AG04450 (cell line): Measurements from ENCODE around the gene LFNG. TPM values are rescaled to one million over a fixed set of nuclear protein-coding genes. Genes with fewer than 3 reads are reported as not detected.
"Not testable (repeated sequence)": the region's sequence is repeated elsewhere in the genome, so short reads cannot be mapped to it uniquely, and the experiment has no call there.

Experiments used
- CTCF ChIA-PET: fragments of 300-600, 350-600 bp; formaldehyde crosslinking; extraction: SDS; loops from one replicate; lab custom pipeline; 2022; ENCODE audit warnings: antibody characterized with exemption, inconsistent platforms; lab: Charles Lee
- POLR2A ChIA-PET: fragments of 350-600 bp; formaldehyde crosslinking; extraction: SDS; loops from one replicate; lab custom pipeline; 2021; ENCODE audit warnings: antibody characterized with exemption, inconsistent platforms; lab: Yijun Ruan, JAX
- DNase-seq: peaks from one replicate; pipeline ENCODE4 v3.0.0-alpha.2; 2011; ENCODE audit warnings: low read depth, low spot score
- H3K27ac ChIP-seq: one replicate; pipeline ENCODE4 v1.5.1; 2012; ENCODE audit warnings: low read depth, low read length, control low read depth
- H3K27me3 ChIP-seq: one replicate; pipeline ENCODE4 v1.6.0; 2012; ENCODE audit warnings: low read length; ENCODE audit not compliant: control insufficient read depth, insufficient read depth
- H3K4me3 ChIP-seq: 2 replicates; pipeline ENCODE4 v1.5.1; 2011; ENCODE audit warnings: mild to moderate bottlenecking, low read depth, low read length, control low read depth
- H3K9me3 ChIP-seq: 2 replicates; pipeline ENCODE4 v1.5.1; 2012; ENCODE audit warnings: low read length; ENCODE audit not compliant: control insufficient read depth, insufficient read depth
- polyA plus RNA-seq: library from polyadenylated mRNA; depleted of rRNA; stranded (reverse); fragments of >200 nt; gene quantifications from 2 replicates; pipeline ENCODE4 v1.2.3, GENCODE V29; 2011
- TF ChIP-seq, protein P1 (sequence below): IDR thresholded peaks from 2 replicates; pipeline ENCODE4 v1.5.1; 2011; ENCODE audit warnings: low read depth, low read length, control low read depth, inconsistent platforms

LFNG gene
- polyA plus RNA-seq, 1 experiment, result 1.6 TPM

- H3K27ac ChIP-seq, POLR2A ChIA-PET, H3K9me3 ChIP-seq, CTCF ChIA-PET, H3K27me3 ChIP-seq, H3K4me3 ChIP-seq, DNase-seq: not testable (repeated sequence)
Measured at GRCh38 chr7:2532199-2532772, 12.7 kb downstream of the LFNG start.

GRCh38 chr7:2532816-2533215 lies 13.2 kb downstream of the LFNG start:
- CTCF ChIA-PET, DNase-seq, POLR2A ChIA-PET, H3K4me3 ChIP-seq, H3K27ac ChIP-seq, H3K9me3 ChIP-seq, H3K27me3 ChIP-seq: not testable (repeated sequence)

DNA sequence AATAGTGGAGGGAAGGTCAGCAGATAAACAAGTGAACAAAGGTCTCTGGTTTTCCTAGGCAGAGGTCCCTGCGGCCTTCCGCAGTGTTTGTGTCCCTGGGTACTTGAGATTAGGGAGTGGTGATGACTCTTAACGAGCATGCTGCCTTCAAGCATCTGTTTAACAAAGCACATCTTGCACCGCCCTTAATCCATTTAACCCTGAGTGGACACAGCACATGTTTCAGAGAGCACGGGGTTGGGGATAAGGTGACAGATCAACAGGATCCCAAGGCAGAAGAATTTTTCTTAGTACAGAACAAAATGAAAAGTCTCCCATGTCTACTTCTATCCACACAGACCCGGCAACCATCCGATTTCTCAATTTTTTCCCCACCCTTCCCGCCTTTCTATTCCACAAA lies 14.0 kb downstream of the LFNG start:
- POLR2A ChIA-PET, H3K4me3 ChIP-seq, H3K9me3 ChIP-seq, H3K27me3 ChIP-seq, DNase-seq, CTCF ChIA-PET, H3K27ac ChIP-seq: not testable (repeated sequence)

DNA sequence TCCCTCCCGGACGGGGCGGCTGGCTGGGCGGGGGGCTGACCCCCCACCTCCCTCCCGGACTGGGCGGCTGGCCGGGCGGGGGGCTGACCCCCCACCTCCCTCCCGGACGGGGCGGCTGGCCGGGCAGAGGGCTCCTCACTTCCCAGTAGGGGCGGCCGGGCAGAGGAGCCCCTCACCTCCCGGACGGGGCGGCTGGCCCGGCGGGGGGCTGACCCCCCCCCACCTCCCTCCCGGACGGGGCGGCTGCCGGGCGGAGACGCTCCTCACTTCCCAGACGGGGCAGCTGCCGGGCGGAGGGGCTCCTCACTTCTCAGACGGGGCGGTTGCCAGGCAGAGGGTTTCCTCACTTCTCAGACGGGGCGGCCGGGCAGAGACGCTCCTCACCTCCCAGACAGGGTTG lies 14.6 kb downstream of the LFNG start:
- H3K27me3 ChIP-seq, DNase-seq, H3K4me3 ChIP-seq, CTCF ChIA-PET, H3K27ac ChIP-seq, POLR2A ChIA-PET, H3K9me3 ChIP-seq: not testable (repeated sequence)

DNA sequence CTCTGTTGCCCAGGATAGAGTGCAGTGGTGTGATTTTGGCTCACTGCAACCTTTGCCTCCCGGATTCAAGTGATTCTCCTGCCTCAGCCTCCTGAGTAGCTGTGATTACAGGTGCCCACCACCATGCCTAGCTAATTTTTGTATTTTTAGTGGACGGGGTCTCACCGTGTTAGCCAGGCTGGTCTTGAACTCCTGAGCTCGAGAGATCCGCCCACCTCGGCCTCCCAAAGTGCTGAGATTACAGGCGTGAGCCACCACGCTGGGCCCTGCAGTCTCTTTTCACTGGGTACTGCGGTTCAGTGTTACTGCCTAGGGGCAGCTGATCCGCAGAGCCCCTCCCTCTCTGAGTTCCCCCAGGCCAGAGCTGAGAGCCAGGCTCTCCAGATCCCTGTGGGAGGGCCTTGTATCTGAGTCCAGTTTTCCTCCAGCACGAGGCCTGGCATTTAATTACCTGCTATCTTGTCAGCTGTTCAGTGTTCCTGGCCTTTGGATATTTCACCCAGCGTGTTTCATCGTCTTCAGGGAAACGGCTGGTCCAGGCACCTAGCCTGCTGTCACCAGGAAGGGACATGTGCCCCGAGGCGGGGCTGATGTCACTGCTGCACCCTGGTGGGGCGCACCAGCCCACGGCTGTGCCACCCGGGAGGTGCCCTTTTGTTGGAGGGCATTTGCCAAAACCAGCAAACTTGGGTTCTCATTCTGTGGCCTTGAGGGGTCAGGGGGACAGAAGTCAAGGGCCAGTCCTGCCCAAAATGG lies 16.5 kb downstream of the LFNG start:
- H3K4me3 ChIP-seq, DNase-seq, CTCF ChIA-PET, H3K9me3 ChIP-seq, H3K27ac ChIP-seq, H3K27me3 ChIP-seq: not testable (repeated sequence)
- POLR2A ChIA-PET, result interaction anchor here (0.7 kb wide), 2 partner anchors 10 to 140 kb away, joined by 3 to 4 read pairs; no protein-coding TSS in a partner anchor

DNA sequence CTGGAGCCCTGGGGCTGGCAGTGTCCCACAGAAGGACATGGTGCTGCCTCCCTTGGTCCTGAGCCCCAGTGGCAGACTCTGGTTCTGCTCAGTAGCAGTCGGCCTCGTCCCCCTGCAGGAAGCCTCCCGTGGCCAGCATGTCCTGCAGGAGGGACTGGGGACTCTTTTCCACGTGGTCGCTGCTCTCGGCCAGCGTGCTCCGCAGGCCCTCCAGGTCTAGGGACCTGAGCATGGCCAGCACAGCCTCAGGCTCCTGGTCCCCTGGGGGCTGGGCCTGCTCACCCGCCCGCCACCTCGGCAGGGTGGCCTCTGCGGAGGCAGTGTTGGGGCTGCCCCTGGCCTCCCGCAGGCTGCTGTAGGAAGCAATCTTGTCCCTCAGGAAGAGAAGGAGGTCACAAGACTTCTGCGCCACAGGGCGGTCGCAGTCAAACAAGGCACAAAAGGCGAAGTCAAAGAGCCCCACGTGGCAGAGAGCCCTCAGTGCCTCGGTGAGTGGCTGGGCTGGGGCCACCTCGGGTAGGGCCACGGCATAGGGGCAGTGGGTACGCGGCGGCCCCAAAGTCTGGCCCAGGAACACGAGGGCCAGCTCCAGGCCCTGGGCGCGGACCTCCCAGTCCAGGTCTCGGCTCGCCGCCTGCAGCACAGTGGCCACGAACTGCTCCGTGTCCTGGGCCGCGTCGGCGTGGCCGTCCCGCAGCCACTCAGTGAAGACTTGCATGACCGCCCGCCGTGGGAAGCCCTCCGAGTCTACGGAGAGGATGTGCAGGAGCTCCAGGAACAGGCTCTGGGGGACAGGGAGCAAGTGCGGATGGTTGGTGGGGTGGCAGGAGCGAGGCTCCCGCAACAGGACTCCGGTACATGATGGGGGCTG lies 18.6 kb downstream of the LFNG start:
- ChIA-PET POLR2A (no interaction called here), CTCF (no interaction called here)
- H3K27me3 ChIP-seq, result no peaks in the 10 kb centered on the region
- TF ChIP-seq, protein P1, sequence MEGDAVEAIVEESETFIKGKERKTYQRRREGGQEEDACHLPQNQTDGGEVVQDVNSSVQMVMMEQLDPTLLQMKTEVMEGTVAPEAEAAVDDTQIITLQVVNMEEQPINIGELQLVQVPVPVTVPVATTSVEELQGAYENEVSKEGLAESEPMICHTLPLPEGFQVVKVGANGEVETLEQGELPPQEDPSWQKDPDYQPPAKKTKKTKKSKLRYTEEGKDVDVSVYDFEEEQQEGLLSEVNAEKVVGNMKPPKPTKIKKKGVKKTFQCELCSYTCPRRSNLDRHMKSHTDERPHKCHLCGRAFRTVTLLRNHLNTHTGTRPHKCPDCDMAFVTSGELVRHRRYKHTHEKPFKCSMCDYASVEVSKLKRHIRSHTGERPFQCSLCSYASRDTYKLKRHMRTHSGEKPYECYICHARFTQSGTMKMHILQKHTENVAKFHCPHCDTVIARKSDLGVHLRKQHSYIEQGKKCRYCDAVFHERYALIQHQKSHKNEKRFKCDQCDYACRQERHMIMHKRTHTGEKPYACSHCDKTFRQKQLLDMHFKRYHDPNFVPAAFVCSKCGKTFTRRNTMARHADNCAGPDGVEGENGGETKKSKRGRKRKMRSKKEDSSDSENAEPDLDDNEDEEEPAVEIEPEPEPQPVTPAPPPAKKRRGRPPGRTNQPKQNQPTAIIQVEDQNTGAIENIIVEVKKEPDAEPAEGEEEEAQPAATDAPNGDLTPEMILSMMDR, result no peak
- no peak for DNase-seq
- no peaks in the 10 kb centered on the region; the same call in 1 of the 2 replicates for H3K9me3 ChIP-seq
- H3K4me3 ChIP-seq, result no peak overlapping the region
- H3K27ac ChIP-seq, result no peak overlapping the region

DNA sequence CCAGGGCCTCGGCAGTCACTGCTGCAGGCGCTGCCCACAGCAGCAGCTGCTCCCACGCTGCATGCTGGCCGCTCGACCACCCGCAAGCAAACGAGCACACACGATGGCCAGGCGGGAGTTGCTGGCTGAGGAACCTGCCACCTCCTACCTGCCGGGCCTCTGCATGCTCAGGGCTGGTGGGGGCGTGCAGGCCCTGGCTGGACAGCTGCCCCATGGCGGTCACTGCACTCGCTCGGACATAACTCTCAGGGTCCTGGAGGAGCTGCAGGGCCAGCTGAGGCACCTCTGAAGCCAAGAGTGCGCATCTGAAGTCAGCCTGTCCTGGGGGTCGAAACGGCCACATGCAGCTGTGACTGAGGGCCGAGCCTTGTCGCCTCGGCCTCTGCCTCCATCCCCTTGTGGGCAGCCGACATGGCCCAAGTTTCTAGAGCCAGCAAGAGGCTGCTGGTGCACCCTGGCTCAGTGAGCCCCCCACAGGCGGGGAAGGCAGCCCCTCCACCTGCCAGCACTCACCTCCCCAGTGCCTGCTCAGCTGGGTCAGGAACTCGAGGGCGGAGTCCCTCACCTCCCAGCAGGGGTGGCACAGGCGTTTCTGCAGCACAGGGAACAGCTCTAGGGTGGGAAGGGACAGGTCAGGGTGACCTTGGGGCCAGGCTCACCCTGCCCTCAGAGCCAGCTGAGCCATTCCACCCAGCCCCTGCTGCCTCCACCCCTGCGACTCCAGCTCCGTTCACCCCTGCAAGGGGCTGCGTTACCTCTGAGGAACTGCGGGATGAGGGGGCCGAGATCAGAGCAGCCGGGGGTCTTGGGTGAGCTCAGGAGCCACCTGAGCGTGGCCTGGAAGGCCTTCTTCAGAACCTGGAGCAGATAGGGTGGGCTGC lies 19.7 kb downstream of the LFNG start:
- ChIA-PET CTCF (no interaction called here), POLR2A (no interaction called here)
- H3K27ac ChIP-seq, result no peak overlapping the region
- TF ChIP-seq, protein P1, result no peak
- no peaks in the 10 kb centered on the region for H3K27me3 ChIP-seq
- no peak overlapping the region for H3K4me3 ChIP-seq
- H3K9me3 ChIP-seq, result no peaks in the 10 kb centered on the region; the same call in 1 of the 2 replicates
- no peak for DNase-seq
